Cardiac fibroblast (primary cell): ENCODE measurements around the gene TRIM72.
"Not testable (repeated sequence)": the region's sequence is repeated elsewhere in the genome, so short reads cannot be mapped to it uniquely, and the experiment has no call there.

ENCODE experiments used
- DNase-seq, 2 donors: peaks; one replicate each; pipeline versions ENCODE4 v3.0.0 to v3.0.0-alpha.2; 2010; ENCODE audit warnings: low read depth in 2 of 2
- H3K4me3 ChIP-seq, 2 donors: replicated peaks in 1 of 2; 1 replicate in 1 of 2; 2 replicates in 1 of 2; pipeline ENCODE4 v1.5.1; 2011; ENCODE audit warnings: low read depth in 2 of 2, low read length in 2 of 2, mild to moderate bottlenecking in 2 of 2, moderate library complexity in 1 of 2
- CTCF ChIP-seq: IDR thresholded peaks from one replicate; pipeline ENCODE4 v1.5.1; 2011; ENCODE audit warnings: low read depth, mild to moderate bottlenecking, low read length, inconsistent platforms

The TRIM72 gene

GRCh38 chr16:31191697-31192428, 22.1 kb upstream of the TRIM72 start:
- no peak overlapping the region for H3K4me3 ChIP-seq
- no peak for DNase-seq
- no peak for TF ChIP-seq CTCF

GRCh38 chr16:31192856-31193642, 20.9 kb upstream of the TRIM72 start:
- TF ChIP-seq CTCF, result no peak
- no peak overlapping the region for H3K4me3 ChIP-seq
- DNase-seq, result no peak

DNA sequence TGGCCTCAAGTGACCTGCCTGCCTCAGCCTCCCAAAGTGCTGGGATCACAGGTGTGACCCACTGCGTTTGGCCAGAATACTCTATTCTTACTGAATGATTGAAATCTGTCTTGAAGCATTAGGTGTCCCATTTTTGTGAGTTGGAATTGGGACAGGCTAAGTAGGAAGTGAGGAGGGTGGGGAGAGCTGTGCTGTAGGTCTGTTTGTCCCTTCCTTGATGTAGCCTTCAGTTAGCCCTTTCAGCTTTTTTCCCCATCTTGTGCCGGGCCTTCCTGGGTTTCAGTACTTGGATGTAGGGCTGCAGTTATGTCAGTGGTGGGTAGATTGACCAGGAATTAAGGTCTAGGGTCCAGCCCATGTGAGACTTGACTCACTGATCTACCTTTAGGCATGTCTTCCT, 20.0 kb upstream of the TRIM72 start:
- no peak for TF ChIP-seq CTCF
- H3K4me3 ChIP-seq, result no peak overlapping the region
- no peak for DNase-seq

DNA sequence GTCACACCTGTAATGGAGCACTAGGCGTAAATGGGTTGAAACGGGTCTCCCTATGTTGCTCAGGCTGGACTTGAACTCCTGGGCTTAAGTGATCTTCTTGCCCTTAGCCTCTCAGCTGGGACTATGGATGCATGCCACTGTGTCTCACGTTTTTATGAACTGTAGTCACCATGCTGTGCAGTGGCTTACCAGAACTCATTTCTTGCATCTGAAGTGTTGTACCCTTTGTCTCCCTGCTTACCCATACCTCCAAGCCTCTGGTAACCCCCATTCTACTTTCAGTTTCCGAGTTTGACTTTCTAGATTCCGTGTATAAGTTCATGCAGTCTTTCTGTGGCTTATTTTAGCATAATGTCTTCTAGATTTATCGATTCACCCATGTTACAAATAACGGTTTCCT, 19.0 kb upstream of the TRIM72 start:
- TF ChIP-seq CTCF, result no peak
- no peak for DNase-seq
- no peak overlapping the region for H3K4me3 ChIP-seq

GRCh38 chr16:31195861-31196260, 18.1 kb upstream of the TRIM72 start:
- not testable (repeated sequence) for DNase-seq, H3K4me3 ChIP-seq

DNA sequence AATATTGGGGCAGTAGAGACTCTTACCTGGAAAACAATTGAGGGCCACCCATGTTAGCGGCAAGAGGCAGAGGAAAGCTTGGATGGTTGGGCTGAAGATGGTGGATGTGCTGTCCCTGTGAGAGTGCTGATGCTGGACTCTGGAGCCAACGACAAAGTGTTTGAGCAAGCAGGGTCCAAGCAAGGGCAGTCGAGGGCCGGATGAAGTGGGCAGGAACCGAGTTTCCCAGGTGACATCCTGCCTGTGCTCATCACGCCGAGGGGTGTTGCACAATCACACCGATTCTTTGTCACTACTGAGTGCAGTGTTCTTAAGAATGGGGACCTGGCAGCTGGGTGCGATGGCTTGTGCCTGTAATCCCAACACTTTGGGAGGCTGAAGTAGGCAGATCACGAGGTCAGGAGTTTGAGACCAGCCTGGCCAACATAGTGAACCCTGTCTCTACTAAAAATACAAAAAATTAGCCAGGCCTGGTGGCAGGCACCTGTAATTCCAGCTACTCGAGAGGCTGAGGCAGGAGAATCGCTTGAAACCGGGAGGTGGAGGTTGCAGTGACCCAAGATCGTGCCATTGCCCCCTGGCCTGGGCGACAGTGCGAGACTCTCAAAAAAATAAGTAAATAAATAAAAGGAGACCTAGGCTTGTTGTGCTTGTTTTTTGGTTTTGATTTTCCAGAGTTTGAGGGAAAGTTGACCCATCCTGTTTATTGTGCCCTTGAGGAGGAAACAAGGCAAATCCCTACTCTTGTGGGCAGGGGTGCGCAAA, 17.4 kb upstream of the TRIM72 start:
- DNase-seq, result no peak
- H3K4me3 ChIP-seq, result no peak overlapping the region
- no peak for TF ChIP-seq CTCF
